Measurements from ENCODE around the gene CYGB. TPM values are rescaled to one million over a fixed set of nuclear protein-coding genes. Genes with fewer than 3 reads are reported as not detected.

The CYGB gene
- total and polyA plus RNA-seq, 10 of the 15 experiments (the other 5 are each of a cell fraction or from before 2014, with no cell fraction given): 0.34 TPM; not detected in 9

GRCh38 chr17:76515274-76515949 lies 22.1 kb downstream of the CYGB start:
- ChIA-PET CTCF (interaction anchor here (0.7 to 2.0 kb wide), 7 partner anchors 8 to 193 kb away, joined by 3 to 7 read pairs (median 4); partner anchors contain the start of gene AANAT), SMC1A (ENCODE audit: uncharacterized antibody, unreplicated experiment) (interaction anchor here (1.0 kb wide), 1 partner anchor 13 kb away, joined by 3 read pairs; no protein-coding TSS in a partner anchor), POLR2A (interaction anchor here (1.0 to 1.3 kb wide), 2 partner anchors 13 to 35 kb away, joined by 3 to 4 read pairs; no protein-coding TSS in a partner anchor), RAD21 (ENCODE audit: unreplicated experiment) (interaction anchor here (1.3 to 1.4 kb wide), 2 partner anchors 17 to 22 kb away, joined by 5 read pairs; no protein-coding TSS in a partner anchor)
- intact Hi-C loops (cut with micrococcal nuclease; ENCODE audit: unreplicated experiment) (no loop called here), in situ Hi-C loops (cut with MboI) (no loop called here)
- H3K9me3 ChIP-seq (replicated peaks; ENCODE audit: control insufficient read depth, insufficient read depth, low read length): no peaks in the 10 kb centered on the region
- no peaks in the 10 kb centered on the region for H3K79me2 ChIP-seq (ENCODE audit: control insufficient read depth, insufficient read depth, low read length)
- H3K27ac ChIP-seq (ENCODE audit: control insufficient read depth, insufficient read depth): peak overlapping the region; percentile 85
- WGBS (ENCODE audit: insufficient coverage, insufficient replicate concordance, low lambda C conversion rate, missing lambda C conversion rate): 5% methylated on average over 22 of the region's 22 CpGs
- DNase-seq (ENCODE audit: low read depth, low spot score) (peak; percentile 82), FAIRE-seq (peak; percentile 97), ATAC-seq (peak; percentile 89)
- no peaks in the 10 kb centered on the region for H3K36me3 ChIP-seq (ENCODE audit: control insufficient read depth in 2 of 2, insufficient read depth in 2 of 2, low read length in 1 of 2)
- H3K9ac ChIP-seq (ENCODE audit: control insufficient read depth, insufficient read depth, low read length): peak overlapping the region; percentile 58; the same call in 1 of the 2 replicates
- H2AFZ ChIP-seq (ENCODE audit: control insufficient read depth, low read depth, low read length): peak overlapping the region; percentile 87
- no peaks in the 10 kb centered on the region for H3K27me3 ChIP-seq (replicated peaks in 1 of 2; ENCODE audit: control insufficient read depth in 2 of 2, insufficient read depth in 2 of 2, low read length in 1 of 2)
- H3K4me2 ChIP-seq (ENCODE audit: control insufficient read depth, insufficient read depth): peak overlapping the region; percentile 84
- H4K20me1 ChIP-seq (ENCODE audit: control insufficient read depth, insufficient read depth): no peaks in the 10 kb centered on the region
- no peak overlapping the region for H3K4me3 ChIP-seq
- peaks cover 18% of the 10 kb centered on the region for H3K4me1 ChIP-seq (ENCODE audit: control insufficient read depth, insufficient read depth, low read length)
- BruUV-seq (replicated peaks): no TSS peak
- TF ChIP-seq E4F1 (IDR thresholded peaks at IDR 0.05; ENCODE audit: borderline replicate concordance, partially characterized antibody) (no peak), E2F8 (IDR thresholded peaks at IDR 0.05; ENCODE audit: low read depth, partially characterized antibody) (peak; percentile 50), EP300 (IDR thresholded peaks at IDR 0.05; ENCODE audit: borderline replicate concordance in 1 of 2, control insufficient read depth in 1 of 2, low read depth in 2 of 2, low read length in 2 of 2) (peak; percentile 87 to 93), DPF2 (IDR thresholded peaks at IDR 0.05) (peak; percentile 86), SMC3 (IDR thresholded peaks at IDR 0.05; ENCODE audit: borderline replicate concordance, low read length) (no peak), SUPT20H (IDR thresholded peaks at IDR 0.05; ENCODE audit: borderline replicate concordance, control insufficient read depth, low read depth, low read length) (no peak), NFIC (IDR thresholded peaks at IDR 0.05; ENCODE audit: low read depth, low read length) (0 out of 2 replicates have a peak, but pooled peaks have one; percentile 54), FOXM1 (IDR thresholded peaks at IDR 0.05; ENCODE audit: low read depth, low read length) (peak; percentile 66; the same call in 1 of the 2 replicates), IKZF1 (conservative IDR thresholded peaks at IDR 0.05) (peak; percentile 88), ZBTB4 (CRISPR knock-in tag; IDR thresholded peaks at IDR 0.05) (no peak)
